K562 (cell line): Measurements from ENCODE around the gene ALOX5. TPM values are rescaled to one million over a fixed set of nuclear protein-coding genes. Genes with fewer than 3 reads are reported as not detected.

Source experiments
- CTBP1 ChIP-seq: fragments of 450-650 bp; IDR thresholded peaks from 2 replicates; pipeline ENCODE4 v1.6.1; 2016; ENCODE audit warnings: borderline replicate concordance
- FOXA3 ChIP-seq, 2 experiments: fragments of 450-650 bp in 1 of 2; sonication (generic) in 1 of 2; formaldehyde crosslinking; IDR thresholded peaks in 1 of 2; conservative IDR thresholded peaks in 1 of 2; 2 replicates each; pipeline versions ENCODE4 v1.4.0 to v1.8.0; 2020 to 2022; ENCODE audit warnings: mild to moderate bottlenecking in 2 of 2, missing genetic modification reagents in 1 of 2
- GTF2A2 ChIP-seq: IDR thresholded peaks from 2 replicates; pipeline ENCODE4 v1.6.1; 2016; ENCODE audit warnings: mild to moderate bottlenecking, missing genetic modification characterization, missing compliant biosample characterization
- HDAC2 ChIP-seq: fragments of 450-650 bp; IDR thresholded peaks from 2 replicates; pipeline ENCODE4 v1.6.1; 2016; ENCODE audit warnings: mild to moderate bottlenecking
- MITF ChIP-seq: IDR thresholded peaks from 2 replicates; pipeline ENCODE4 v1.6.1; 2014; ENCODE audit warnings: antibody characterized with exemption
- MLLT1 ChIP-seq, 2 experiments: fragments of 450-650 bp; IDR thresholded peaks; 2 replicates each; pipeline ENCODE4 v1.6.1; 2016
- NR2C2 ChIP-seq, 2 experiments: fragments of 200-800 bp in 1 of 2; sonication (Bioruptor generic) in 1 of 2; sonication (generic) in 1 of 2; formaldehyde crosslinking in 1 of 2; IDR thresholded peaks; 2 replicates each; pipeline versions ENCODE4 v1.6.1 to v1.8.0; 2016 to 2022; ENCODE audit warnings: mild to moderate bottlenecking in 1 of 2, missing compliant biosample characterization in 1 of 2, missing genetic modification characterization in 1 of 2, missing genetic modification reagents in 1 of 2
- TAF7 ChIP-seq: fragments of 450-650 bp; IDR thresholded peaks from 2 replicates; pipeline ENCODE4 v1.6.1; 2016; ENCODE audit warnings: missing genetic modification characterization, missing compliant biosample characterization
- YBX1 ChIP-seq: fragments of 450-650 bp; IDR thresholded peaks from 2 replicates; pipeline ENCODE4 v1.7.1; 2016; ENCODE audit warnings: mild to moderate bottlenecking
- ZNF24 ChIP-seq: fragments of 450-650 bp; IDR thresholded peaks from 2 replicates; pipeline ENCODE4 v1.6.1; 2016
- ZNF507 ChIP-seq: conservative IDR thresholded peaks from 2 replicates; pipeline ENCODE4 v1.6.1; 2017; ENCODE audit warnings: missing genetic modification characterization, missing compliant biosample characterization
- polyA plus RNA-seq, 8 experiments: library from polyadenylated mRNA; depleted of rRNA in 4 of 8; stranded (reverse) in 5 of 8; unstranded in 3 of 8; fragments of >200 nt; fragmentation: Nextera tagmentation in 2 of 8; fragmentation: Illumina TruSeq in 1 of 8; extraction: Ambion mirVana in 2 of 8; extraction: Trizol in 1 of 8; gene quantifications; 2 replicates each; pipeline versions ENCODE4 v1.2.1 to v1.2.3, GENCODE V29; 2011 to 2014; ENCODE audit warnings: inconsistent platforms in 1 of 8, missing spikeins in 1 of 8
- total RNA-seq, 7 experiments: library from RNA; depleted of rRNA in 6 of 7; stranded (reverse); fragments of >200 nt in 6 of 7; fragmentation: Illumina TruSeq in 2 of 7; extraction: Trizol in 2 of 7; gene quantifications; 2 replicates each; pipeline versions ENCODE4 v1.2.1 to v1.2.3, GENCODE V29; 2011 to 2021; ENCODE audit warnings: low replicate concordance in 1 of 7
- TF ChIP-seq, protein P1 (sequence below): fragments of 250-450 bp; sonication (Bioruptor Pico); IDR thresholded peaks from 2 replicates; pipeline ENCODE4 v1.4.0; 2020
- TF ChIP-seq, protein P2 (sequence below), 2 experiments: IDR thresholded peaks; 2 replicates each; pipeline ENCODE4 v1.6.1; 2011; ENCODE audit warnings: borderline replicate concordance in 1 of 2, control low read depth in 1 of 2, low read depth in 1 of 2, low read length in 1 of 2, mild to moderate bottlenecking in 1 of 2, mixed read lengths in 1 of 2, moderate library complexity in 1 of 2; ENCODE audit not compliant: insufficient read depth in 1 of 2, insufficient read length in 1 of 2, poor library complexity in 1 of 2, severe bottlenecking in 1 of 2; ENCODE audit errors: extremely low read depth in 1 of 2

ALOX5 gene
- total and polyA plus RNA-seq, 9 of the 15 experiments (the other 6 are each of a cell fraction or from before 2014, with no cell fraction given), result 0.10 to 2.4 (median 1.4) TPM

- TF ChIP-seq ZNF507 (tag) (no peak), FOXA3 (CRISPR knock-in tag; conservative IDR thresholded peaks at IDR 0.05 in 1 of 2, IDR thresholded peaks at IDR 0.05 in 1 of 2) (no peak), MITF (no peak), GTF2A2 (tag) (peak; percentile 81; the same call in 1 of the 2 replicates), ZNF24 (no peak), HDAC2 (no peak), TAF7 (tag) (no peak), YBX1 (no peak), MLLT1 (IDR thresholded peaks at IDR 0.05) (no peak), NR2C2 (CRISPR knock-in tag; IDR thresholded peaks at IDR 0.05) (no peak), NR2C2 (tag; IDR thresholded peaks at IDR 0.05) (0 out of 2 replicates have a peak, but pooled peaks have one; percentile 53), CTBP1 (no peak)
- TF ChIP-seq, protein P1, sequence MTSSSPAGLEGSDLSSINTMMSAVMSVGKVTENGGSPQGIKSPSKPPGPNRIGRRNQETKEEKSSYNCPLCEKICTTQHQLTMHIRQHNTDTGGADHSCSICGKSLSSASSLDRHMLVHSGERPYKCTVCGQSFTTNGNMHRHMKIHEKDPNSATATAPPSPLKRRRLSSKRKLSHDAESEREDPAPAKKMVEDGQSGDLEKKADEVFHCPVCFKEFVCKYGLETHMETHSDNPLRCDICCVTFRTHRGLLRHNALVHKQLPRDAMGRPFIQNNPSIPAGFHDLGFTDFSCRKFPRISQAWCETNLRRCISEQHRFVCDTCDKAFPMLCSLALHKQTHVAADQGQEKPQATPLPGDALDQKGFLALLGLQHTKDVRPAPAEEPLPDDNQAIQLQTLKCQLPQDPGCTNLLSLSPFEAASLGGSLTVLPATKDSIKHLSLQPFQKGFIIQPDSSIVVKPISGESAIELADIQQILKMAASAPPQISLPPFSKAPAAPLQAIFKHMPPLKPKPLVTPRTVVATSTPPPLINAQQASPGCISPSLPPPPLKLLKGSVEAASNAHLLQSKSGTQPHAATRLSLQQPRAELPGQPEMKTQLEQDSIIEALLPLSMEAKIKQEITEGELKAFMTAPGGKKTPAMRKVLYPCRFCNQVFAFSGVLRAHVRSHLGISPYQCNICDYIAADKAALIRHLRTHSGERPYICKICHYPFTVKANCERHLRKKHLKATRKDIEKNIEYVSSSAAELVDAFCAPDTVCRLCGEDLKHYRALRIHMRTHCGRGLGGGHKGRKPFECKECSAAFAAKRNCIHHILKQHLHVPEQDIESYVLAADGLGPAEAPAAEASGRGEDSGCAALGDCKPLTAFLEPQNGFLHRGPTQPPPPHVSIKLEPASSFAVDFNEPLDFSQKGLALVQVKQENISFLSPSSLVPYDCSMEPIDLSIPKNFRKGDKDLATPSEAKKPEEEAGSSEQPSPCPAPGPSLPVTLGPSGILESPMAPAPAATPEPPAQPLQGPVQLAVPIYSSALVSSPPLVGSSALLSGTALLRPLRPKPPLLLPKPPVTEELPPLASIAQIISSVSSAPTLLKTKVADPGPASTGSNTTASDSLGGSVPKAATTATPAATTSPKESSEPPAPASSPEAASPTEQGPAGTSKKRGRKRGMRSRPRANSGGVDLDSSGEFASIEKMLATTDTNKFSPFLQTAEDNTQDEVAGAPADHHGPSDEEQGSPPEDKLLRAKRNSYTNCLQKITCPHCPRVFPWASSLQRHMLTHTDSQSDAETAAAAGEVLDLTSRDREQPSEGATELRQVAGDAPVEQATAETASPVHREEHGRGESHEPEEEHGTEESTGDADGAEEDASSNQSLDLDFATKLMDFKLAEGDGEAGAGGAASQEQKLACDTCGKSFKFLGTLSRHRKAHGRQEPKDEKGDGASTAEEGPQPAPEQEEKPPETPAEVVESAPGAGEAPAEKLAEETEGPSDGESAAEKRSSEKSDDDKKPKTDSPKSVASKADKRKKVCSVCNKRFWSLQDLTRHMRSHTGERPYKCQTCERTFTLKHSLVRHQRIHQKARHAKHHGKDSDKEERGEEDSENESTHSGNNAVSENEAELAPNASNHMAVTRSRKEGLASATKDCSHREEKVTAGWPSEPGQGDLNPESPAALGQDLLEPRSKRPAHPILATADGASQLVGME (CRISPR knock-in tag), result no peak
- TF ChIP-seq, protein P2, sequence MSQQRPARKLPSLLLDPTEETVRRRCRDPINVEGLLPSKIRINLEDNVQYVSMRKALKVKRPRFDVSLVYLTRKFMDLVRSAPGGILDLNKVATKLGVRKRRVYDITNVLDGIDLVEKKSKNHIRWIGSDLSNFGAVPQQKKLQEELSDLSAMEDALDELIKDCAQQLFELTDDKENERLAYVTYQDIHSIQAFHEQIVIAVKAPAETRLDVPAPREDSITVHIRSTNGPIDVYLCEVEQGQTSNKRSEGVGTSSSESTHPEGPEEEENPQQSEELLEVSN (IDR thresholded peaks at IDR 0.05; ENCODE audit: borderline replicate concordance in 1 of 2, extremely low read depth in 1 of 2, insufficient read depth in 1 of 2, insufficient read length in 1 of 2, low read depth in 1 of 2, low read length in 1 of 2, poor library complexity in 1 of 2, severe bottlenecking in 1 of 2), result no peak
Measured at GRCh38 chr10:45411607-45411940, 37.6 kb downstream of the ALOX5 start (continued).
